Measurements from ENCODE around the gene FAM228B.
"Not testable (repeated sequence)": the region's sequence is repeated elsewhere in the genome, so short reads cannot be mapped to it uniquely, and the experiment has no call there.

Gene FAM228B

GRCh38 chr2:24104906-24105305, 18.4 kb upstream of the FAM228B start:
- FAIRE-seq (no peak), DNase-seq (ENCODE audit: insufficient read length, low spot score) (no peak)
- no peak for TF ChIP-seq CTCF (IDR thresholded peaks at IDR 0.05; ENCODE audit: insufficient read depth, missing control alignments)

- DNase-seq (ENCODE audit: insufficient read length, low spot score) (no peak), FAIRE-seq (no peak)
- TF ChIP-seq CTCF (IDR thresholded peaks at IDR 0.05; ENCODE audit: insufficient read depth, missing control alignments), result no peak
Observed at GRCh38 chr2:24105816-24106215, 17.5 kb upstream of the FAM228B start.

GRCh38 chr2:24106786-24107185, 16.5 kb upstream of the FAM228B start:
- DNase-seq (ENCODE audit: insufficient read length, low spot score) (no peak), FAIRE-seq (no peak)
- TF ChIP-seq CTCF (IDR thresholded peaks at IDR 0.05; ENCODE audit: insufficient read depth, missing control alignments), result no peak

GRCh38 chr2:24107336-24107735, 15.9 kb upstream of the FAM228B start:
- no peak for TF ChIP-seq CTCF (IDR thresholded peaks at IDR 0.05; ENCODE audit: insufficient read depth, missing control alignments)
- DNase-seq (ENCODE audit: insufficient read length, low spot score), result no peak
- FAIRE-seq, result no peak

- DNase-seq (ENCODE audit: insufficient read length, low spot score); FAIRE-seq: not testable (repeated sequence)
Observed at GRCh38 chr2:24109431-24109830, 13.8 kb upstream of the FAM228B start.

- TF ChIP-seq CTCF (IDR thresholded peaks at IDR 0.05; ENCODE audit: insufficient read depth, missing control alignments), result no peak
- DNase-seq (ENCODE audit: insufficient read length, low spot score) (no peak), FAIRE-seq (no peak)
Observed at GRCh38 chr2:24110660-24111303, 12.5 kb upstream of the FAM228B start.

GRCh38 chr2:24111407-24111901, 11.8 kb upstream of the FAM228B start:
- no peak for DNase-seq (ENCODE audit: insufficient read length, low spot score)
- FAIRE-seq, result no peak
- no peak for TF ChIP-seq CTCF (IDR thresholded peaks at IDR 0.05; ENCODE audit: insufficient read depth, missing control alignments)

Measured in D721Med (cell line).